Neutrophil (primary cell): Measurements from ENCODE around the gene ASL.
"Not testable (repeated sequence)": the region's sequence is repeated elsewhere in the genome, so short reads cannot be mapped to it uniquely, and the experiment has no call there.

ENCODE experiments used
- H3K27ac ChIP-seq: fragments of 200-600 bp; sonication (generic); 2 replicates; pipeline ENCODE4 v1.5.1; 2016; ENCODE audit warnings: mild to moderate bottlenecking, moderate library complexity
- H3K27me3 ChIP-seq: fragments of 200-600 bp; sonication (generic); 2 replicates; pipeline ENCODE4 v1.6.0; 2016; ENCODE audit warnings: mild to moderate bottlenecking
- H3K36me3 ChIP-seq: fragments of 200-600 bp; sonication (generic); 2 replicates; pipeline ENCODE4 v1.5.1; 2017
- H3K4me1 ChIP-seq, 2 experiments: fragments of 200-600 bp in 1 of 2; sonication (generic) in 1 of 2; 1 replicate in 1 of 2; 2 replicates in 1 of 2; pipeline versions ENCODE4 v1.5.1 to v1.6.1; 2013 to 2016; ENCODE audit warnings: low read depth in 1 of 2, low read length in 1 of 2, mild to moderate bottlenecking in 1 of 2, moderate library complexity in 1 of 2; ENCODE audit not compliant: control insufficient read depth in 1 of 2, insufficient read depth in 1 of 2
- H3K4me3 ChIP-seq, 2 experiments: fragments of 200-600 bp in 1 of 2; sonication (generic) in 1 of 2; 1 replicate in 1 of 2; 2 replicates in 1 of 2; pipeline ENCODE4 v1.5.1; 2013 to 2016; ENCODE audit warnings: low read depth in 1 of 2, low read length in 1 of 2, mild to moderate bottlenecking in 1 of 2, moderate library complexity in 1 of 2
- H3K9me3 ChIP-seq: fragments of 200-600 bp; sonication (generic); 2 replicates; pipeline ENCODE4 v1.5.1; 2016
- CTCF ChIP-seq: fragments of 200-600 bp; sonication (generic); IDR thresholded peaks from 2 replicates; pipeline ENCODE4 v1.5.1; 2016; ENCODE audit warnings: antibody characterized with exemption

The ASL gene

GRCh38 chr7:66099232-66099550 is 23.6 kb downstream of the ASL start:
- Histone ChIP-seq H3K4me3 (no peak overlapping the region), H3K36me3 (no peaks in the 10 kb centered on the region), H3K27ac (peak overlapping the region; percentile 84), H3K9me3 (no peaks in the 10 kb centered on the region), H3K27me3 (no peaks in the 10 kb centered on the region), H3K4me1 (peaks cover 15 to 17% of the 10 kb centered on the region in 2 experiments)
- no peak for TF ChIP-seq CTCF

- H3K27ac ChIP-seq: peak overlapping the region; percentile 84
Observed at GRCh38 chr7:66099551-66100407, 24.2 kb downstream of the ASL start.

GRCh38 chr7:66100408-66101050 is 24.9 kb downstream of the ASL start:
- peak overlapping the region; percentile 84 for H3K27ac ChIP-seq
- no peak for TF ChIP-seq CTCF
- no peaks in the 10 kb centered on the region for H3K9me3 ChIP-seq
- peak overlapping the region; percentile 35 to 41 for H3K4me3 ChIP-seq
- peaks cover 15 to 17% of the 10 kb centered on the region in 2 experiments for H3K4me1 ChIP-seq
- no peaks in the 10 kb centered on the region for H3K27me3 ChIP-seq
- H3K36me3 ChIP-seq: no peaks in the 10 kb centered on the region

More at GRCh38 chr7:66099551-66100407, 24.2 kb downstream of the ASL start:
- peak overlapping the region; percentile 35 to 41 for H3K4me3 ChIP-seq
- no peaks in the 10 kb centered on the region for H3K27me3 ChIP-seq
- no peaks in the 10 kb centered on the region for H3K36me3 ChIP-seq
- no peaks in the 10 kb centered on the region for H3K9me3 ChIP-seq
- no peak for TF ChIP-seq CTCF
- H3K4me1 ChIP-seq: peaks cover 15 to 17% of the 10 kb centered on the region in 2 experiments

GRCh38 chr7:66102168-66102567 is 26.5 kb downstream of the ASL start:
- H3K36me3 ChIP-seq, H3K9me3 ChIP-seq, H3K27me3 ChIP-seq, H3K27ac ChIP-seq, H3K4me3 ChIP-seq: not testable (repeated sequence)
- H3K4me1 ChIP-seq: peaks cover 15 to 17% of the 10 kb centered on the region in 2 experiments

- not testable (repeated sequence) for H3K27ac ChIP-seq, H3K36me3 ChIP-seq, H3K4me3 ChIP-seq, H3K27me3 ChIP-seq, H3K9me3 ChIP-seq
- H3K4me1 ChIP-seq: peaks cover 15 to 17% of the 10 kb centered on the region in 2 experiments
Observed at GRCh38 chr7:66103994-66104393, 28.4 kb downstream of the ASL start.

GRCh38 chr7:66105263-66105748 is 29.7 kb downstream of the ASL start:
- Histone ChIP-seq H3K4me3 (no peak overlapping the region), H3K9me3 (no peaks in the 10 kb centered on the region), H3K36me3 (no peaks in the 10 kb centered on the region), H3K27me3 (no peaks in the 10 kb centered on the region), H3K27ac (no peak overlapping the region), H3K4me1 (peaks cover 7 to 8% of the 10 kb centered on the region in 2 experiments)
- no peak for TF ChIP-seq CTCF

GRCh38 chr7:66108410-66108809 is 32.8 kb downstream of the ASL start:
- not testable (repeated sequence) for H3K4me1 ChIP-seq, H3K36me3 ChIP-seq, H3K27me3 ChIP-seq, H3K4me3 ChIP-seq, H3K27ac ChIP-seq, H3K9me3 ChIP-seq
